ENCODE data around the gene WDR36.

Gene WDR36

GRCh38 chr5:111168608-111169007 lies 76.5 kb downstream of the WDR36 start:
- H3K4me3 ChIP-seq (ENCODE audit: low read length): no peak overlapping the region
- DNase-seq (ENCODE audit: low read depth, low spot score): no peak

GRCh38 chr5:111169269-111169668 lies 77.1 kb downstream of the WDR36 start:
- no peak overlapping the region for H3K4me3 ChIP-seq (ENCODE audit: low read length)
- no peak for DNase-seq (ENCODE audit: low read depth, low spot score)

GRCh38 chr5:111170279-111170678 lies 78.1 kb downstream of the WDR36 start:
- H3K4me3 ChIP-seq (ENCODE audit: low read length): no peak overlapping the region
- no peak for DNase-seq (ENCODE audit: low read depth, low spot score)

- no peak for DNase-seq (ENCODE audit: low read depth, low spot score)
Measured at GRCh38 chr5:111172504-111172903, 80.4 kb downstream of the WDR36 start.

GRCh38 chr5:111173476-111173875 lies 81.3 kb downstream of the WDR36 start:
- no peak for DNase-seq (ENCODE audit: low read depth, low spot score)
- H3K4me3 ChIP-seq (ENCODE audit: low read length): no peak overlapping the region

More at GRCh38 chr5:111172504-111172903, 80.4 kb downstream of the WDR36 start:
- no peak overlapping the region for H3K4me3 ChIP-seq (ENCODE audit: low read length)

Data from Jurkat, Clone E6-1 (cell line).